IMR-90 (cell line): ENCODE results near the gene PC. TPM values are rescaled to one million over a fixed set of nuclear protein-coding genes. Genes with fewer than 3 reads are reported as not detected.

Experiments used
- ATAC-seq: fragments of 200-7000 bp; cut with Tn5 transposase; 2 replicates; pipeline ENCODE4 v1.9.1; 2020; ENCODE audit warnings: low read depth, mild to moderate bottlenecking, moderate library complexity
- BruUV-seq: library from RNA; stranded (reverse); fragments of 400-500 nt; replicated peaks from 2 replicates; lab custom pipeline; 2021; lab: Mats Ljungman, UMichigan
- CTCF ChIA-PET: fragments of 300-600 bp; formaldehyde crosslinking; extraction: SDS; loops from one replicate; lab custom pipeline; 2021; ENCODE audit warnings: antibody characterized with exemption; lab: Yijun Ruan, JAX
- POLR2A ChIA-PET: fragments of 300-600 bp; sonication (Branson Sonifier 250); formaldehyde crosslinking; loops from one replicate; lab custom pipeline; 2022; ENCODE audit warnings: antibody characterized with exemption; ENCODE audit not compliant: unreplicated experiment; lab: Charles Lee
- DNase-seq: peaks from one replicate; pipeline ENCODE4 v3.0.0; 2013
- H2AFZ ChIP-seq: replicated peaks from 2 replicates; pipeline ENCODE3; 2013; ENCODE audit warnings: low read length, mild to moderate bottlenecking; ENCODE audit not compliant: poor library complexity
- H2AK5ac ChIP-seq: 2 replicates; pipeline ENCODE4 v1.6.1; 2013; ENCODE audit warnings: low read depth, low read length, inconsistent platforms
- H2AK9ac ChIP-seq: replicated peaks from 2 replicates; pipeline ENCODE3; 2013; ENCODE audit warnings: mild to moderate bottlenecking, low read depth, low read length, moderate library complexity; ENCODE audit not compliant: poor library complexity
- H2BK120ac ChIP-seq: 2 replicates; pipeline ENCODE4 v1.6.1; 2013; ENCODE audit warnings: low read depth, low read length, inconsistent platforms
- H2BK15ac ChIP-seq: 3 replicates; pipeline ENCODE4 v1.6.1; 2013; ENCODE audit warnings: low read depth, low read length, inconsistent platforms
- H2BK20ac ChIP-seq: 2 replicates; pipeline ENCODE4 v1.6.1; 2013; ENCODE audit warnings: low read depth, mild to moderate bottlenecking, inconsistent platforms, low read length, moderate library complexity
- H2BK5ac ChIP-seq: 2 replicates; pipeline ENCODE4 v1.6.1; 2013; ENCODE audit warnings: mild to moderate bottlenecking, low read depth, low read length, inconsistent platforms; ENCODE audit not compliant: poor library complexity, severe bottlenecking
- H3K14ac ChIP-seq: replicated peaks from 2 replicates; pipeline ENCODE4 v1.6.1; 2013; ENCODE audit warnings: low read depth, low read length, inconsistent platforms
- H3K18ac ChIP-seq: 2 replicates; pipeline ENCODE4 v1.6.1; 2013; ENCODE audit warnings: low read depth, low read length, control low read depth
- H3K23ac ChIP-seq: 2 replicates; pipeline ENCODE4 v1.6.1; 2013; ENCODE audit warnings: low read depth, low read length, inconsistent platforms
- H3K27ac ChIP-seq: 2 replicates; pipeline ENCODE4 v1.5.1; 2013; ENCODE audit warnings: mild to moderate bottlenecking, control low read depth, low read length; ENCODE audit not compliant: insufficient read depth
- H3K27me3 ChIP-seq: 2 replicates; pipeline ENCODE4 v1.6.1; 2013; ENCODE audit warnings: low read length; ENCODE audit not compliant: control insufficient read depth, insufficient read depth
- H3K36me3 ChIP-seq: 2 replicates; pipeline ENCODE4 v1.6.1; 2013; ENCODE audit warnings: low read length, mixed read lengths; ENCODE audit not compliant: control insufficient read depth, insufficient read depth
- H3K4ac ChIP-seq: 2 replicates; pipeline ENCODE4 v1.6.1; 2013; ENCODE audit warnings: low read depth, low read length, inconsistent platforms
- H3K4me1 ChIP-seq: 2 replicates; pipeline ENCODE4 v1.6.1; 2013; ENCODE audit warnings: low read length, mixed read lengths; ENCODE audit not compliant: control insufficient read depth, insufficient read depth
- H3K4me2 ChIP-seq: 2 replicates; pipeline ENCODE4 v1.6.1; 2013; ENCODE audit warnings: low read depth, mild to moderate bottlenecking, control low read depth, low read length, moderate library complexity
- H3K4me3 ChIP-seq: 2 replicates; pipeline ENCODE4 v1.5.1; 2013; ENCODE audit warnings: low read depth, mild to moderate bottlenecking, control low read depth, low read length, moderate library complexity; ENCODE audit not compliant: insufficient read depth
- H3K56ac ChIP-seq: 2 replicates; pipeline ENCODE4 v1.6.1; 2013; ENCODE audit warnings: low read length, inconsistent platforms; ENCODE audit not compliant: insufficient read depth; ENCODE audit errors: extremely low read depth
- H3K79me1 ChIP-seq, 2 experiments: 2 replicates each; pipeline ENCODE4 v1.6.1; 2013; ENCODE audit warnings: low read length in 2 of 2, inconsistent platforms in 1 of 2, low read depth in 1 of 2
- H3K9ac ChIP-seq: 2 replicates; pipeline ENCODE4 v1.6.1; 2013; ENCODE audit warnings: low read depth, low read length, control low read depth
- H3K9me1 ChIP-seq: 2 replicates; pipeline ENCODE4 v1.6.1; 2013; ENCODE audit warnings: low read length, inconsistent platforms; ENCODE audit not compliant: insufficient read depth
- H3K9me3 ChIP-seq: 2 replicates; pipeline ENCODE4 v1.6.1; 2013; ENCODE audit warnings: low read length; ENCODE audit not compliant: control insufficient read depth, insufficient read depth
- H4K20me1 ChIP-seq: 2 replicates; pipeline ENCODE4 v1.6.1; 2013; ENCODE audit warnings: low read length, inconsistent platforms; ENCODE audit not compliant: insufficient read depth
- H4K5ac ChIP-seq: 2 replicates; pipeline ENCODE4 v1.6.1; 2013; ENCODE audit warnings: mild to moderate bottlenecking, low read depth, low read length, control low read depth
- H4K8ac ChIP-seq, 2 experiments: 2 replicates each; pipeline ENCODE4 v1.6.1; 2013; ENCODE audit warnings: low read depth in 2 of 2, low read length in 2 of 2, control low read depth in 1 of 2, inconsistent platforms in 1 of 2
- H4K91ac ChIP-seq: 2 replicates; pipeline ENCODE4 v1.6.1; 2013; ENCODE audit warnings: low read depth, low read length, inconsistent platforms; ENCODE audit not compliant: insufficient read depth
- BHLHE40 ChIP-seq: fragments of 150-350 bp; IDR thresholded peaks from 2 replicates; pipeline ENCODE4 v1.6.1; 2016; ENCODE audit warnings: mild to moderate bottlenecking, low read depth, low read length
- POLR2A ChIP-seq: IDR thresholded peaks from 2 replicates; pipeline ENCODE4 v1.6.1; 2012; ENCODE audit warnings: mild to moderate bottlenecking, low read depth, low read length
- WGBS, 2 experiments: methylation state at CpG; one replicate each; pipeline versions ENCODE4 v1.1.5 to v1.1.7; 2013; ENCODE audit warnings: missing lambda C conversion rate in 2 of 2; ENCODE audit not compliant: insufficient read length in 1 of 2; ENCODE audit errors: extremely low coverage in 2 of 2; 5-methylcytosine and 5-hydroxymethylcytosine counted together
- dilution Hi-C: fragments of 300-500 bp; cut with HindIII; formaldehyde crosslinking; loops from one replicate; pipeline ENCODE4 v1.14.3; 2018; ENCODE audit warnings: low sequenced_read_pairs; ENCODE audit not compliant: unreplicated experiment
- in situ Hi-C: fragments of 300-500 bp; cut with MboI; formaldehyde crosslinking; loops from 3 replicates; pipeline ENCODE4 v1.14.3; 2019; ENCODE audit warnings: low sequenced_read_pairs, inconsistent platforms, mixed read lengths
- intact Hi-C: fragments of 100-400 bp; cut with micrococcal nuclease; formaldehyde crosslinking; loops from 2 replicates; pipeline ENCODE4 v1.10.0; 2022
- polyA plus RNA-seq, 3 experiments: library from polyadenylated mRNA; depleted of rRNA; stranded (reverse); fragments of >200 nt; gene quantifications; 2 replicates each; pipeline ENCODE4 v1.2.3, GENCODE V29; 2012; ENCODE audit warnings: low replicate concordance in 1 of 3
- total RNA-seq: library from RNA; depleted of rRNA; stranded (reverse); fragments of >200 nt; gene quantifications from 2 replicates; pipeline ENCODE4 v1.2.3, GENCODE V29; 2012
- TF ChIP-seq, protein P1 (sequence below): fragments of 150-350 bp; IDR thresholded peaks from 2 replicates; pipeline ENCODE4 v1.6.1; 2017; ENCODE audit warnings: mild to moderate bottlenecking, antibody characterized with exemption, low read length, low read depth

Gene PC
- total and polyA plus RNA-seq, 2 of the 4 experiments (the other 2 are of a cell fraction): 13.6 to 15.7 TPM

DNA sequence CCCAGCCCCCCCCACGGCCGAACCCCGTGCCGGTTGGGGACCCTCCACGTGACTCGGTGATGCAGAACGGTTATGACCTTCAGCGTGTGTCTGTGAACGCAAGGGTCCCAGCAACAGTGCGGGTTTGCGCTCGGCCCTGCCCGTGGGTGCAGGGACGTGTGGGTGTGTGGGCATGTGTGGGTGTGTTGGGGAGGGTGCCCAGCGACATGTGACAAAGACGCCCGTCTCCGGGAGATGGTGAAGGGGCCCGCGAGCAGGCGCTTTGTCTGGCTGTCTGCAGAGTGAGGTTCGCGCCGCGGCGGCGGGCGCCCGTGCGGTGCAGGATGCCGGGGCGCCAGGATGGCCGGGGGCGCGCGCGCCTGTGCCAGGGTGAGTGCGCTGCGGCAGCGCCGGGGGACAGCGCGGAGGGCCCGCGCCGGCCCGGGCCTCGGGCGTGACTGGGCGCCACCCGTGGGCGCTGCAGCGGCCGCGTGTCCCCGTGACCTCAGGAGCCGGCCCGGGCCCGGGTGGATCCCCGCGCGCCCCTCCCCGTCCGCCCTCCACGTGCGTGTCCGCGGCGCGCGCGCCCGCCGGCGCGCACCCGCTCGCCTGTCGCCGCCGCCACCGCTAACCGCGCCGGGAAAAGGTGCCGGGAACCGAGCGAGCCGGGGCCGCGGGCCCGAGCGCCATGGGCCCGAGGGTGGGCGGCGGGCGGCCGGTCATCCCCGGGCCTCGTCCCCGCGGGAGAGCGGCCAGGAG lies 101.5 kb downstream of the PC start, which contains the start of gene LRFN4:
Gene LRFN4 (plus strand): TSS at position 569 of the 738 bp plus-strand sequence. CDS start 681 bp downstream, outside the sequence.
- H4K8ac ChIP-seq: peak within 1 kb of the TSS; percentile 96 to 99
- H2AFZ ChIP-seq: peak within 1 kb of the TSS; percentile 93
- no TSS peak for BruUV-seq
- no peak for TF ChIP-seq POLR2A
- TF ChIP-seq, protein P1, sequence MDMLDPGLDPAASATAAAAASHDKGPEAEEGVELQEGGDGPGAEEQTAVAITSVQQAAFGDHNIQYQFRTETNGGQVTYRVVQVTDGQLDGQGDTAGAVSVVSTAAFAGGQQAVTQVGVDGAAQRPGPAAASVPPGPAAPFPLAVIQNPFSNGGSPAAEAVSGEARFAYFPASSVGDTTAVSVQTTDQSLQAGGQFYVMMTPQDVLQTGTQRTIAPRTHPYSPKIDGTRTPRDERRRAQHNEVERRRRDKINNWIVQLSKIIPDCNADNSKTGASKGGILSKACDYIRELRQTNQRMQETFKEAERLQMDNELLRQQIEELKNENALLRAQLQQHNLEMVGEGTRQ: peak; percentile 74
- 0 out of 2 replicates have a peak, but pooled peaks have one; percentile 1 for TF ChIP-seq BHLHE40
- peak; percentile 54 for ATAC-seq
- WGBS, 2 experiments: 0% methylated on average over 35 of the region's 103 CpGs; no CpG with 5 or more reads in 1 of the 2 experiments
- dilution Hi-C loops (no loop called here), intact Hi-C loops (loop anchor here (1.0 to 5.0 kb wide), 3 partner anchors 116 to 215 kb away; no protein-coding TSS in a partner anchor), in situ Hi-C loops (no loop called here)
- peak within 1 kb of the TSS; percentile 78 for H3K27ac ChIP-seq
- H3K4ac ChIP-seq: peak within 1 kb of the TSS; percentile 100
- no peak for DNase-seq
- H3K9me3 ChIP-seq: no peaks in the 10 kb centered on the region
- H4K20me1 ChIP-seq: peaks cover 6% of the 10 kb centered on the region; the same call in 1 of the 2 replicates
- peak within 1 kb of the TSS; percentile 86 for H3K18ac ChIP-seq
- peak within 1 kb of the TSS; percentile 94 for H3K23ac ChIP-seq
- H3K9me1 ChIP-seq: peaks cover 15% of the 10 kb centered on the region; the same call in 1 of the 2 replicates
- CTCF ChIA-PET: no interaction called here
- peak within 1 kb of the TSS; percentile 99 for H4K91ac ChIP-seq
- H2AK9ac ChIP-seq: peak within 1 kb of the TSS; percentile 99
- H2BK20ac ChIP-seq: peak within 1 kb of the TSS; percentile 31
- H3K79me1 ChIP-seq: peaks cover 3 to 30% of the 10 kb centered on the region in 2 experiments; a peak in 2 of 4 replicates
- peak within 1 kb of the TSS; percentile 85; the same call in 1 of the 3 replicates for H2BK15ac ChIP-seq
- POLR2A ChIA-PET: no interaction called here
- peak within 1 kb of the TSS; percentile 95 for H2AK5ac ChIP-seq
- peak within 1 kb of the TSS; percentile 82 for H3K56ac ChIP-seq
- peak within 1 kb of the TSS; percentile 80 for H2BK5ac ChIP-seq
- peak within 1 kb of the TSS; percentile 87 for H3K9ac ChIP-seq
- H3K27me3 ChIP-seq: no peaks in the 10 kb centered on the region
- H3K36me3 ChIP-seq: peaks cover 21% of the 10 kb centered on the region; the same call in 1 of the 2 replicates
- peak within 1 kb of the TSS; percentile 99 for H3K14ac ChIP-seq
- peaks cover 4% of the 10 kb centered on the region for H3K4me1 ChIP-seq
- H4K5ac ChIP-seq: peak within 1 kb of the TSS; percentile 98
- H3K4me2 ChIP-seq: peak within 1 kb of the TSS; percentile 96
- peak within 1 kb of the TSS; percentile 57 for H3K4me3 ChIP-seq
- H2BK120ac ChIP-seq: peak within 1 kb of the TSS; percentile 89
